Suprapubic skin (tissue), 4 donors: ENCODE measurements around the gene G6PD.

Experiments
- POLR2A ChIP-seq, 2 donors: fragments of 450-650 bp; IDR thresholded peaks; one replicate each; pipeline ENCODE4 v1.6.1; 2017; ENCODE audit warnings: antibody characterized with exemption in 2 of 2, mild to moderate bottlenecking in 2 of 2, moderate library complexity in 2 of 2
- POLR2AphosphoS5 ChIP-seq, 3 donors: sonication (generic); formaldehyde crosslinking; IDR thresholded peaks; one replicate each; pipeline ENCODE4 v1.6.1; 2017; ENCODE audit warnings: antibody characterized with exemption in 3 of 3
- TF ChIP-seq, protein P1 (sequence below), 2 donors: fragments of 200-600 bp in 1 of 2; fragments of 450-650 bp in 1 of 2; sonication (generic) in 1 of 2; IDR thresholded peaks; one replicate each; pipeline ENCODE4 v1.5.1; 2016 to 2019; ENCODE audit warnings: antibody characterized with exemption in 2 of 2, mild to moderate bottlenecking in 1 of 2, moderate library complexity in 1 of 2

DNA sequence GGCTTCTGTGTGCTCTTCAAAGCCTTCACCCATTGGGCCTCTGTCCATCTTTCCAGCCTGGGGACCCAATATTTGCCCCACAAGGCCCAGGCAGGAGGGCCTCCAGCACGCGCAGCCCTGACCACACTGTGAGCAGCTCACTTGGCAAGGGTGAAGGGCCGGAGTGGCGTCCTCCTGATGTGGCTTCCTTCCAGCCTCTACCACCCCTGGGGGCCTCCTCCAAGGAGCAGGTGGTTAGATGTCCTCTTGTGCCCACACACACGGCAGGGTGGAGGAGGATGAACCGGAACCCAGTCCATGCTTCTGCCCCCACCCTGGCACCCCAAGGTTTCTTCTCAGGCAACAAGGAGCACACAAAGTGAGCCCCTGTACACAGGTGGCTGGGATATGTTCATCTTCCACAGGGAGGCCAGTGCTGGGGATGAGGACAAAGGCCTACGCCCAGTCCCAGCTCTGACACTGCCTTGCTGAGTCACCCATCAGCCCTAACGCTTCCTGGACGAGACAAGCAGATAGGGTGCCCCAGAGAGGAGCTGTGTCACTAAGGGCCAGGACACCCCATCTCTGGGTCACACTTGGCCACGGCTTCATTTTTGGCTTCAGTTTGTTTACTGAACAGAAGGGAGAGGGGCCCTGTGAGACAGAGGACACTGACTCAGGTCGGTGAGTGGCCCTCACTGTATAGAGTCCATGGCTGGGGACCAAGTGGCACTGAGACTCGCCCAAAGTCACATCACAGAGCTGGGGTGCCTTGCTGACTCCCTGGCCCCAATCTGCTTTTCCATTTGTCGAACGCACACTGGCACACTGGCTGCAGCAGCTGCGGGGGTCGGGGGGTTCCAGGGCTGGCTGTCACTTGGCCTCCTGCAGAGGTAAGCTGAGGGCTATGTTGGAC is 62.1 kb downstream of the G6PD start:
- TF ChIP-seq POLR2A (IDR thresholded peaks at IDR 0.05), result no peak
- TF ChIP-seq, protein P1, sequence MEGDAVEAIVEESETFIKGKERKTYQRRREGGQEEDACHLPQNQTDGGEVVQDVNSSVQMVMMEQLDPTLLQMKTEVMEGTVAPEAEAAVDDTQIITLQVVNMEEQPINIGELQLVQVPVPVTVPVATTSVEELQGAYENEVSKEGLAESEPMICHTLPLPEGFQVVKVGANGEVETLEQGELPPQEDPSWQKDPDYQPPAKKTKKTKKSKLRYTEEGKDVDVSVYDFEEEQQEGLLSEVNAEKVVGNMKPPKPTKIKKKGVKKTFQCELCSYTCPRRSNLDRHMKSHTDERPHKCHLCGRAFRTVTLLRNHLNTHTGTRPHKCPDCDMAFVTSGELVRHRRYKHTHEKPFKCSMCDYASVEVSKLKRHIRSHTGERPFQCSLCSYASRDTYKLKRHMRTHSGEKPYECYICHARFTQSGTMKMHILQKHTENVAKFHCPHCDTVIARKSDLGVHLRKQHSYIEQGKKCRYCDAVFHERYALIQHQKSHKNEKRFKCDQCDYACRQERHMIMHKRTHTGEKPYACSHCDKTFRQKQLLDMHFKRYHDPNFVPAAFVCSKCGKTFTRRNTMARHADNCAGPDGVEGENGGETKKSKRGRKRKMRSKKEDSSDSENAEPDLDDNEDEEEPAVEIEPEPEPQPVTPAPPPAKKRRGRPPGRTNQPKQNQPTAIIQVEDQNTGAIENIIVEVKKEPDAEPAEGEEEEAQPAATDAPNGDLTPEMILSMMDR (IDR thresholded peaks at IDR 0.05), result no peak
- no peak for TF ChIP-seq POLR2AphosphoS5 (IDR thresholded peaks at IDR 0.05)
